WERI-Rb-1 (cell line): ENCODE results near the gene TACC3.

Experiments
- DNase-seq: peaks from one replicate; pipeline ENCODE4 v3.0.0-alpha.2; 2020
- H3K27ac ChIP-seq: fragments of 250-450 bp; sonication (Bioruptor Pico); 2 replicates; pipeline ENCODE4 v1.5.1; 2020; ENCODE audit warnings: mild to moderate bottlenecking, moderate library complexity
- H3K27me3 ChIP-seq: fragments of 250-450 bp; sonication (Bioruptor Pico); 2 replicates; pipeline ENCODE4 v1.5.1; 2021; ENCODE audit warnings: mild to moderate bottlenecking, low read depth, moderate library complexity; ENCODE audit not compliant: insufficient read depth, severe bottlenecking
- H3K36me3 ChIP-seq: fragments of 250-450 bp; sonication (Bioruptor Pico); 2 replicates; pipeline ENCODE4 v1.5.1; 2020; ENCODE audit warnings: mild to moderate bottlenecking, moderate library complexity
- H3K4me3 ChIP-seq: 2 replicates; pipeline ENCODE4 v1.5.1; 2011; ENCODE audit warnings: low read depth, mild to moderate bottlenecking, control low read depth, low read length
- H3K9me3 ChIP-seq: fragments of 250-450 bp; sonication (Bioruptor Pico); 2 replicates; pipeline ENCODE4 v1.5.1; 2021; ENCODE audit warnings: mild to moderate bottlenecking, moderate library complexity; ENCODE audit not compliant: severe bottlenecking
- TF ChIP-seq, protein P1 (sequence below): IDR thresholded peaks from 2 replicates; pipeline ENCODE4 v1.5.1; 2011; ENCODE audit warnings: low read depth, mild to moderate bottlenecking, control low read depth, inconsistent platforms, low read length

The TACC3 gene

DNA sequence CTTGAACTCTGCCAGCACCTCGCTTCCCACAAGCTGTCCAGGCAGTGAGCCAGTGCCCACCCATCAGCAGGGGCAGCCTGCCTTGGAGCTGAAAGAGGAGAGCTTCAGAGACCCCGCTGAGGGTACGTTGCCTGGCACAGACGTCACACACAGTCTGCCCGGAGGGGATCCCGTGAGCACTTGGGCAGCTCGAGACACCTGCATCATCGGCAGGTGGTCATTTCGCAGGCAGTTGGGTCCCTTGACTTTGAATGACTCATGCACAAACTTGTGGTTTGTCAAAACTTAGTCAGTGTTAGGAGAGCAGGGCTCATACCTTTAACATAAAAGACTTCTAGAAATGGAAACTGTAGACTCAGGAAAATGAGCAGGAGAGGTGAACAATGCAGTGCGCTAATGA is 9.9 kb downstream of the TACC3 start:
- H3K27ac ChIP-seq, result no peak overlapping the region
- DNase-seq, result no peak
- H3K9me3 ChIP-seq, result peaks cover 4% of the 10 kb centered on the region
- TF ChIP-seq, protein P1, sequence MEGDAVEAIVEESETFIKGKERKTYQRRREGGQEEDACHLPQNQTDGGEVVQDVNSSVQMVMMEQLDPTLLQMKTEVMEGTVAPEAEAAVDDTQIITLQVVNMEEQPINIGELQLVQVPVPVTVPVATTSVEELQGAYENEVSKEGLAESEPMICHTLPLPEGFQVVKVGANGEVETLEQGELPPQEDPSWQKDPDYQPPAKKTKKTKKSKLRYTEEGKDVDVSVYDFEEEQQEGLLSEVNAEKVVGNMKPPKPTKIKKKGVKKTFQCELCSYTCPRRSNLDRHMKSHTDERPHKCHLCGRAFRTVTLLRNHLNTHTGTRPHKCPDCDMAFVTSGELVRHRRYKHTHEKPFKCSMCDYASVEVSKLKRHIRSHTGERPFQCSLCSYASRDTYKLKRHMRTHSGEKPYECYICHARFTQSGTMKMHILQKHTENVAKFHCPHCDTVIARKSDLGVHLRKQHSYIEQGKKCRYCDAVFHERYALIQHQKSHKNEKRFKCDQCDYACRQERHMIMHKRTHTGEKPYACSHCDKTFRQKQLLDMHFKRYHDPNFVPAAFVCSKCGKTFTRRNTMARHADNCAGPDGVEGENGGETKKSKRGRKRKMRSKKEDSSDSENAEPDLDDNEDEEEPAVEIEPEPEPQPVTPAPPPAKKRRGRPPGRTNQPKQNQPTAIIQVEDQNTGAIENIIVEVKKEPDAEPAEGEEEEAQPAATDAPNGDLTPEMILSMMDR, result no peak
- H3K27me3 ChIP-seq, result no peaks in the 10 kb centered on the region
- H3K36me3 ChIP-seq, result peaks cover 97% of the 10 kb centered on the region
- H3K4me3 ChIP-seq, result no peak overlapping the region

DNA sequence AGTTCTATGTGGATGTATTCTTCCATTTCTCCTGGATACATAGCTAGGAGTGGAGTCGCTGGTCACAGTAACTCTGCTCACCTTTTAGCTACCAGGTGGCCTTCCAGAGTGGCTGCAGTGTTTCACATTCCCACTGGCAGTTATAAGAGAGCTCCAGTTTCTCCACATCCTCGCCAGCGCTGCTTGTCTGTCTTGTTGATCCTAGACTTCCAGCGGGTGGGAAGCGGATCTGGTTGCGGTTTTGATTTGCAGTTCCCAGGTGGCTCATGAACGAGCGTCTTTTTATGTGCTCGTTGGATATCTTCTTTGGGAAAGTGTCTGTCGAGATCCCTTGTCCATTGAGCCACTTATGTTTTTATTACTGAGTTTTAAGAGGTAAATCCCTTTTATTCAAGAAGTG is 11.6 kb downstream of the TACC3 start:
- Histone ChIP-seq H3K27ac (no peak overlapping the region), H3K4me3 (no peak overlapping the region), H3K9me3 (peaks cover 14% of the 10 kb centered on the region), H3K36me3 (peaks cover 97% of the 10 kb centered on the region), H3K27me3 (no peaks in the 10 kb centered on the region)
- TF ChIP-seq, protein P1, result no peak
- DNase-seq, result no peak

DNA sequence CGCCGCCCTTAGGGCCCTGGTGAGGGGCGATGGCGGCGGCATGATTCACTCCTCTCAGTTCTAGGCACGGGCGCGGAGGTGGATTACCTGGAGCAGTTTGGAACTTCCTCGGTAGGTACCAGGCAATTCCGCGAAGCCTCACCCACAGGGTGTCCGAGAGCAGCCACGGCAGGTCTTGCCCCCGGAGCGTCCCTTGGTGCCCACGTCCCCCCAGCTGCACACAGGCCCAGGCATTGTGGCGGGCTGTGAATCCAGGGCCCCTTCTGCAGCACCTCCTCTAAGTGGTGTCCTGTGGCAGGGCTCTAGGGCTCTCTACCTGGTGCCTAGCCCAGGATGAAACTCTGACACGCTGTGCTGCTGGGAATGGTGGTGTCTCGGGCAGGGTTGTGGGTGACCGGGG is 13.9 kb downstream of the TACC3 start:
- Histone ChIP-seq H3K27ac (no peak overlapping the region), H3K27me3 (no peaks in the 10 kb centered on the region), H3K36me3 (peaks cover 94% of the 10 kb centered on the region), H3K4me3 (no peak overlapping the region), H3K9me3 (peaks cover 23% of the 10 kb centered on the region)
- TF ChIP-seq, protein P1, result no peak
- no peak for DNase-seq

DNA sequence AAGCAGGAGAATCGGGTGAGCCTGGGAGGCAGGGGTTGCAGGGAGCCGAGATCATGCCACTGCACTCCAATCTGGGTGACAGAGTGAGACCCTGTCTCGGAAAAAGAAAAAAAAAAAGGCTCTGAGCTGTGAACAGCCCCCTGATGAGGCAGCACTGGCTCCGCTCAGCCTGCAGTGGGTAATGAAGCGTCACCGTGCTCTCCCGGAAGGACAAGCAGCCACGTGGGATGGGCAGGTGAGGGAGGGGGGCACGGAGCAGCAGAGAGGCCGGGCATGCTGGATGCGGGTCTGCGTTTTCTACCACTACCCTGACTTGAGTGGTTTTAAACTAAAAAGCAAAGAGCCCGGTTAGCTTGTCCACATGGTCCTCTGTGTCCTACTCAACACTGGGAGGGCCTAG is 15.5 kb downstream of the TACC3 start:
- Histone ChIP-seq H3K27me3 (no peaks in the 10 kb centered on the region), H3K4me3 (no peak overlapping the region), H3K27ac (no peak overlapping the region), H3K9me3 (peaks cover 23% of the 10 kb centered on the region), H3K36me3 (peaks cover 94% of the 10 kb centered on the region)
- TF ChIP-seq, protein P1, result no peak
- no peak for DNase-seq

DNA sequence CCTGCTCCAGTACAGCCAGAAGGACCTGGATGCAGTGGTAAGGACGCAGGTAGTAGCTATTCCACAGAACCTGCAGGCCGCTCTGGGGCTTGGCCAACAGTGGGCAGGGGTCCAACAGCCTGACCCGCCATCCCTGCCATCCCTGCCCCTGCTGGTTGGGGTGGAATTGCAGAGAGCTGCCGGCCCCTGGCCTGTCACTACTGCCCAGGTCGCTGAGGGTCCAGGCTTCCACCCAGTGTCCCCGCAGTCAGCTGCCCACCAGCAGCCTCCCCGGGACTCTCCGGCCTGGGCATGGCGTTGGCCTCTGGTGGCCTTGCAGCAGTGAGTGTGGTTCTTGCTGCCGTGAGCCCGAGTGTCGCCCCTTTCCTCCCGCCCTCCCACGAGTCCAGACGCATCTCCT is 16.3 kb downstream of the TACC3 start:
- Histone ChIP-seq H3K9me3 (peaks cover 23% of the 10 kb centered on the region), H3K27ac (no peak overlapping the region), H3K36me3 (peaks cover 98% of the 10 kb centered on the region), H3K4me3 (no peak overlapping the region), H3K27me3 (no peaks in the 10 kb centered on the region)
- TF ChIP-seq, protein P1, result no peak
- no peak for DNase-seq

DNA sequence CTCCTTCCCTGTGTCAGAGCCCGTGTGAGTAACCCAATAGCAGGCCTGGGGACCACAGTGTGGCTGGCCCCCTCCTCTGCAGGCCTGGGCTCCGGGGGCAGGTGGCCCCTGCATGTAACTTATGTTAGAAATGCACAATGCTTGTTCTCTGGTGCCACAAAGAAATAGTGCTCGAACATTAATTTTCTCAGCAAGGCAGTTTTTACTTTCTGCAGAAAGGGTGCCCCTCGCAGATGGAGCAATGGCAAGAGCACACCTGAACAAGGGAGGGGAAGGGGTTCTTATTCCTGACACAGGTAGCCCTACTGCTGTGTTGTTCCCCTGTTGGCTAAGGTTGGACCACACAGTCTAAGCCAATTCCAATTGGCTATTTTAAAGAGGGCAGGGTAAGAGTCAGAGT is 17.1 kb downstream of the TACC3 start:
- peaks cover 94% of the 10 kb centered on the region for H3K36me3 ChIP-seq
- TF ChIP-seq, protein P1, result no peak
- H3K4me3 ChIP-seq, result no peak overlapping the region

More for the DNA sequence above, 17.1 kb downstream of the TACC3 start:
- no peak overlapping the region for H3K27ac ChIP-seq
- no peak for DNase-seq
- peaks cover 23% of the 10 kb centered on the region for H3K9me3 ChIP-seq
- H3K27me3 ChIP-seq, result no peaks in the 10 kb centered on the region
